HEK293 (cell line): ENCODE data around the gene ADGRB3.

ENCODE experiments used
- CTCF ChIA-PET: fragments of 350-600 bp; formaldehyde crosslinking; extraction: SDS; loops from one replicate; lab custom pipeline; 2021; ENCODE audit warnings: antibody characterized with exemption; lab: Yijun Ruan, JAX
- POLR2A ChIA-PET: fragments of 300-600 bp; formaldehyde crosslinking; extraction: SDS; loops from one replicate; lab custom pipeline; 2020; ENCODE audit warnings: antibody characterized with exemption, inconsistent platforms; lab: Yijun Ruan, JAX
- H3K27ac ChIP-seq: fragments of 200-500 bp; sonication (Bioruptor generic); 2 replicates; pipeline ENCODE4 v1.5.1; 2014; ENCODE audit warnings: low read depth, low read length, control low read depth, inconsistent platforms; ENCODE audit errors: extremely low read depth
- H3K36me3 ChIP-seq, 2 experiments: fragments of 200-500 bp in 1 of 2; sonication (Bioruptor generic) in 1 of 2; 1 replicate in 1 of 2; 2 replicates in 1 of 2; pipeline ENCODE4 v1.5.1; 2014 to 2017; ENCODE audit warnings: inconsistent platforms in 2 of 2, low read length in 2 of 2; ENCODE audit not compliant: control insufficient read depth in 2 of 2, insufficient read depth in 1 of 2
- H3K4me1 ChIP-seq: fragments of 200-500 bp; sonication (Bioruptor generic); 2 replicates; pipeline ENCODE4 v1.5.1; 2014; ENCODE audit warnings: mild to moderate bottlenecking, low read length, inconsistent platforms; ENCODE audit not compliant: control insufficient read depth, insufficient read depth
- H3K4me3 ChIP-seq: 2 replicates; pipeline ENCODE4 v1.5.1; 2011; ENCODE audit warnings: low read depth, mild to moderate bottlenecking, control low read depth, low read length, moderate library complexity
- H3K9me3 ChIP-seq: fragments of 200-500 bp; sonication (Bioruptor generic); 2 replicates; pipeline ENCODE4 v1.5.1; 2014; ENCODE audit warnings: low read depth, low read length, inconsistent platforms; ENCODE audit not compliant: control insufficient read depth, insufficient read depth
- FEZF1 ChIP-seq: fragments of 450-650 bp; formaldehyde crosslinking; IDR thresholded peaks from 2 replicates; pipeline ENCODE4 v1.5.1; 2016; ENCODE audit warnings: missing biosample characterization, missing genetic modification characterization
- PBX3 ChIP-seq: sonication (generic); formaldehyde crosslinking; IDR thresholded peaks from 2 replicates; pipeline ENCODE4 v1.8.1; 2022; ENCODE audit warnings: mild to moderate bottlenecking, moderate library complexity, missing genetic modification reagents
- REPIN1 ChIP-seq: fragments of 450-650 bp; formaldehyde crosslinking; IDR thresholded peaks from 2 replicates; pipeline ENCODE4 v1.5.1; 2017; ENCODE audit warnings: missing biosample characterization, missing genetic modification characterization, low read depth
- TRIM28 ChIP-seq: IDR thresholded peaks from 2 replicates; pipeline ENCODE4 v1.6.1; 2011; ENCODE audit warnings: low read length, control low read depth, borderline replicate concordance
- ZBTB21 ChIP-seq: fragments of 450-650 bp; formaldehyde crosslinking; IDR thresholded peaks from 2 replicates; pipeline ENCODE4 v1.5.1; 2017; ENCODE audit warnings: missing biosample characterization, missing genetic modification characterization
- ZNF114 ChIP-seq: fragments of 450-650 bp; formaldehyde crosslinking; IDR thresholded peaks from 2 replicates; pipeline ENCODE4 v1.5.0; 2017; ENCODE audit warnings: missing biosample characterization, missing genetic modification characterization
- ZNF138 ChIP-seq: fragments of 450-650 bp; formaldehyde crosslinking; IDR thresholded peaks from 2 replicates; pipeline ENCODE4 v1.5.1; 2016; ENCODE audit warnings: missing biosample characterization, missing genetic modification characterization, borderline replicate concordance
- ZNF140 ChIP-seq: fragments of 450-650 bp; formaldehyde crosslinking; IDR thresholded peaks from 2 replicates; pipeline ENCODE4 v1.5.1; 2016; ENCODE audit warnings: missing biosample characterization, missing genetic modification characterization
- ZNF19 ChIP-seq: fragments of 450-650 bp; formaldehyde crosslinking; IDR thresholded peaks from 2 replicates; pipeline ENCODE4; 2016; ENCODE audit warnings: missing biosample characterization, missing genetic modification characterization, low read depth
- ZNF2 ChIP-seq: fragments of 450-650 bp; formaldehyde crosslinking; IDR thresholded peaks from 2 replicates; pipeline ENCODE4 v1.5.1; 2016; ENCODE audit warnings: missing biosample characterization, missing genetic modification characterization
- ZNF221 ChIP-seq: fragments of 450-650 bp; formaldehyde crosslinking; IDR thresholded peaks from 2 replicates; pipeline ENCODE4 v1.5.1; 2017; ENCODE audit warnings: missing biosample characterization, missing genetic modification characterization, borderline replicate concordance
- ZNF555 ChIP-seq: fragments of 450-650 bp; formaldehyde crosslinking; conservative IDR thresholded peaks from 2 replicates; pipeline ENCODE4 v1.5.1; 2017; ENCODE audit warnings: missing biosample characterization, mild to moderate bottlenecking, missing genetic modification characterization, inconsistent platforms
- ZNF626 ChIP-seq: fragments of 450-650 bp; sonication (Bioruptor Pico); formaldehyde crosslinking; IDR thresholded peaks from 2 replicates; pipeline ENCODE4 v1.5.1; 2018; ENCODE audit warnings: missing biosample characterization, missing genetic modification characterization, inconsistent platforms
- ZNF747 ChIP-seq: fragments of 450-650 bp; formaldehyde crosslinking; IDR thresholded peaks from 2 replicates; pipeline ENCODE4 v1.5.1; 2016; ENCODE audit warnings: missing biosample characterization, missing genetic modification characterization
- ZNF76 ChIP-seq: fragments of 450-650 bp; formaldehyde crosslinking; IDR thresholded peaks from 2 replicates; pipeline ENCODE4; 2016; ENCODE audit warnings: low read depth, missing biosample characterization, missing genetic modification characterization, borderline replicate concordance
- ZNF768 ChIP-seq: fragments of 450-650 bp; formaldehyde crosslinking; IDR thresholded peaks from 2 replicates; pipeline ENCODE4 v1.5.1; 2018; ENCODE audit warnings: missing biosample characterization, mild to moderate bottlenecking, missing genetic modification characterization
- ZNF792 ChIP-seq: fragments of 450-650 bp; formaldehyde crosslinking; IDR thresholded peaks from 2 replicates; pipeline ENCODE4 v1.5.1; 2016; ENCODE audit warnings: missing biosample characterization, missing genetic modification characterization
- ZNF843 ChIP-seq: fragments of 450-650 bp; formaldehyde crosslinking; IDR thresholded peaks from 2 replicates; pipeline ENCODE4 v1.5.1; 2016; ENCODE audit warnings: missing biosample characterization, missing genetic modification characterization
- TF ChIP-seq, protein P1 (sequence below): fragments of 450-650 bp; formaldehyde crosslinking; IDR thresholded peaks from 2 replicates; pipeline ENCODE4 v1.5.1; 2017; ENCODE audit warnings: missing biosample characterization, missing genetic modification characterization
- TF ChIP-seq, protein P2 (sequence below): fragments of 450-650 bp; formaldehyde crosslinking; IDR thresholded peaks from 2 replicates; pipeline ENCODE4 v1.5.1; 2016; ENCODE audit warnings: missing biosample characterization, missing genetic modification characterization
- TF ChIP-seq, protein P3 (sequence below): fragments of 450-650 bp; formaldehyde crosslinking; IDR thresholded peaks from 2 replicates; pipeline ENCODE4 v1.5.1; 2016; ENCODE audit warnings: missing biosample characterization, missing genetic modification characterization

Gene ADGRB3

DNA sequence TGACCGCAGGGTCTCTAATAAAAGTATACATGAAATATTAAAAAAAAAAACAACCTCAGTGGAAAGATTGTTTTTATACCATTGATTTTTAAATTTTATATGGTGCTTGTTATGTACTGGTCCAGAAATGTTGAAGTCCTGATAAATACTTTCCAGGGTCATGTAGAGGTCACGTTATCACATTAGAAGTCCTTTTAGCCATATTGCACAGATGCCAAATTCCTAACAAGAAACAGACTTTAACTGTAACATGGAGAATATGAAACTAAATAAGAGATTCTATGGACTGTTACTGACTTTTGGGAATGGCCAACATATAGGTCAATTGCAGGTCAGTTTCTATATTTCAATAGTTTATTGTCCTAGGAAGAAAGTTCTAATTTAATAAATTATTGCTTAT is 89.0 kb downstream of the ADGRB3 start:
- Histone ChIP-seq H3K36me3 (no peaks in the 10 kb centered on the region), H3K4me1 (no peaks in the 10 kb centered on the region), H3K9me3 (no peaks in the 10 kb centered on the region), H3K4me3 (no peak overlapping the region), H3K27ac (no peak overlapping the region)
- ChIA-PET POLR2A (no interaction called here), CTCF (no interaction called here)
- TF ChIP-seq FEZF1 (tag by site-specific recombination) = no peak
- TF ChIP-seq PBX3 (CRISPR knock-in tag) = no peak
- TF ChIP-seq, protein P1, sequence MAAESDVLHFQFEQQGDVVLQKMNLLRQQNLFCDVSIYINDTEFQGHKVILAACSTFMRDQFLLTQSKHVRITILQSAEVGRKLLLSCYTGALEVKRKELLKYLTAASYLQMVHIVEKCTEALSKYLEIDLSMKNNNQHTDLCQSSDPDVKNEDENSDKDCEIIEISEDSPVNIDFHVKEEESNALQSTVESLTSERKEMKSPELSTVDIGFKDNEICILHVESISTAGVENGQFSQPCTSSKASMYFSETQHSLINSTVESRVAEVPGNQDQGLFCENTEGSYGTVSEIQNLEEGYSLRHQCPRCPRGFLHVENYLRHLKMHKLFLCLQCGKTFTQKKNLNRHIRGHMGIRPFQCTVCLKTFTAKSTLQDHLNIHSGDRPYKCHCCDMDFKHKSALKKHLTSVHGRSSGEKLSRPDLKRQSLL = no peak
- TF ChIP-seq ZNF114 (tag by site-specific recombination) = no peak
- TF ChIP-seq REPIN1 (tag by site-specific recombination) = no peak
- TF ChIP-seq, protein P2, sequence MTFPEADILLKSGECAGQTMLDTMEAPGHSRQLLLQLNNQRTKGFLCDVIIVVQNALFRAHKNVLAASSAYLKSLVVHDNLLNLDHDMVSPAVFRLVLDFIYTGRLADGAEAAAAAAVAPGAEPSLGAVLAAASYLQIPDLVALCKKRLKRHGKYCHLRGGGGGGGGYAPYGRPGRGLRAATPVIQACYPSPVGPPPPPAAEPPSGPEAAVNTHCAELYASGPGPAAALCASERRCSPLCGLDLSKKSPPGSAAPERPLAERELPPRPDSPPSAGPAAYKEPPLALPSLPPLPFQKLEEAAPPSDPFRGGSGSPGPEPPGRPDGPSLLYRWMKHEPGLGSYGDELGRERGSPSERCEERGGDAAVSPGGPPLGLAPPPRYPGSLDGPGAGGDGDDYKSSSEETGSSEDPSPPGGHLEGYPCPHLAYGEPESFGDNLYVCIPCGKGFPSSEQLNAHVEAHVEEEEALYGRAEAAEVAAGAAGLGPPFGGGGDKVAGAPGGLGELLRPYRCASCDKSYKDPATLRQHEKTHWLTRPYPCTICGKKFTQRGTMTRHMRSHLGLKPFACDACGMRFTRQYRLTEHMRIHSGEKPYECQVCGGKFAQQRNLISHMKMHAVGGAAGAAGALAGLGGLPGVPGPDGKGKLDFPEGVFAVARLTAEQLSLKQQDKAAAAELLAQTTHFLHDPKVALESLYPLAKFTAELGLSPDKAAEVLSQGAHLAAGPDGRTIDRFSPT (tag by site-specific recombination) = no peak
- TF ChIP-seq ZNF843 (tag by site-specific recombination) = no peak
- TF ChIP-seq ZBTB21 (tag by site-specific recombination) = no peak
- TF ChIP-seq ZNF2 (tag by site-specific recombination) = no peak
- no peak for TF ChIP-seq ZNF626 (tag by site-specific recombination)
- no peak for TF ChIP-seq ZNF747 (tag by site-specific recombination)
- no peak for TF ChIP-seq ZNF140 (tag by site-specific recombination)
- no peak for TF ChIP-seq ZNF19 (tag by site-specific recombination)
- TF ChIP-seq ZNF792 (tag by site-specific recombination) = no peak
- TF ChIP-seq ZNF76 (tag by site-specific recombination) = no peak

- ChIA-PET CTCF (no interaction called here), POLR2A (no interaction called here)
- Histone ChIP-seq H3K36me3 (no peaks in the 10 kb centered on the region), H3K4me1 (no peaks in the 10 kb centered on the region), H3K9me3 (no peaks in the 10 kb centered on the region), H3K4me3 (no peak overlapping the region), H3K27ac (no peak overlapping the region)
- no peak for TF ChIP-seq ZNF221
- no peak for TF ChIP-seq ZNF138 (tag by site-specific recombination)
- no peak for TF ChIP-seq ZNF555 (tag by site-specific recombination)
- TF ChIP-seq, protein P3, sequence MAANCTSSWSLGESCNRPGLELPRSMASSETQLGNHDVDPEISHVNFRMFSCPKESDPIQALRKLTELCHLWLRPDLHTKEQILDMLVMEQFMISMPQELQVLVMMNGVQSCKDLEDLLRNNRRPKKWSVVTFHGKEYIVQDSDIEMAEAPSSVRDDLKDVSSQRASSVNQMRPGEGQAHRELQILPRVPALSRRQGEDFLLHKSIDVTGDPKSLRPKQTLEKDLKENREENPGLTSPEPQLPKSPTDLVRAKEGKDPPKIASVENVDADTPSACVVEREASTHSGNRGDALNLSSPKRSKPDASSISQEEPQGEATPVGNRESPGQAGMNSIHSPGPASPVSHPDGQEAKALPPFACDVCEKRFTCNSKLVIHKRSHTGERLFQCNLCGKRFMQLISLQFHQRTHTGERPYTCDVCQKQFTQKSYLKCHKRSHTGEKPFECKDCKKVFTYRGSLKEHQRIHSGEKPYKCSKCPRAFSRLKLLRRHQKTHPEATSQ (tag by site-specific recombination) = no peak
- no peak for TF ChIP-seq ZNF768
- no peak for TF ChIP-seq TRIM28
These were observed 91.3 kb downstream of the ADGRB3 start for GRCh38 chr6:68726337-68726736.
